EH (cell line): Measurements from ENCODE around the gene GLS.
"Not testable (repeated sequence)": the region's sequence is repeated elsewhere in the genome, so short reads cannot be mapped to it uniquely, and the experiment has no call there.

Experiments used
- DNase-seq: peaks from one replicate; pipeline ENCODE4 v3.0.0-alpha.2; 2015; ENCODE audit warnings: low read depth

GLS gene

DNA sequence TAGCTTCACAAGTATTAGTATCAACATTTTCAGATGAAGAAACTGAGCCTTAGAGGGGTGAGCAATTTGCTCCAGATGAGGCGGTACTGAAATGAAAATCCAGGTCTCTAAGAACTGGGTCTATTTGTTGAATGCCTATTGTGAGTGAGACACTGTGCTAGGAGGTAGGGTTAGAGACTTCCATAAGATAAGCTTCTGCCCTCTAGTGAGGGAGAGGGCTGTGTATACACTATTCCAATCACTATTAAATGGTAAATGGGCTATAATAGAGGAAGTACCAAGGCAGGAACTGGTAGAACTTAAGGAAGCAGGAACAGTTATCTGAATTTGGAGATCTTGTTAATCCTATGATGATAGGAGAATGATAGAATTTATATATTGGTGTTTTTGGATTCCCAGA lies 23.6 kb upstream of the GLS start:
- no peak for DNase-seq

DNA sequence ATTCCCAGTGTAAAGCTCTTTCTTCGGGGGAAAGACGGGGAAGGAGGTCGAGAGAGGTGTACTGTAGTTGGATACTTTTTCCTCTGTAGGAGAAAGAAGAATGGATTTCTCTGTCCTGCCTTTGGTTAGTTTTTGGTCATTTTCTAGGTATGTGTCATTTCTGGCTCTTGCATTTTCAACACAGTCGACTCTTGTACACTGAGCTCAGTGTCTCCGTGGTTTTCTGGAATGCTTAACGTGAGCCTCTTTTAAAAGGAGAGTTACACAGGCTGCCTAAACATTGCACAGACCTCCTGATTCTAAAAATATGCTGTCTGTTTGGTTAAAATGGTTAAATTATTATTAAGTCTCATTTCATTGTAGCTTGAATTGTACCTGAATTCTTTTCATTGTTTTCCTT lies 21.8 kb upstream of the GLS start:
- peak; percentile 91 for DNase-seq

DNA sequence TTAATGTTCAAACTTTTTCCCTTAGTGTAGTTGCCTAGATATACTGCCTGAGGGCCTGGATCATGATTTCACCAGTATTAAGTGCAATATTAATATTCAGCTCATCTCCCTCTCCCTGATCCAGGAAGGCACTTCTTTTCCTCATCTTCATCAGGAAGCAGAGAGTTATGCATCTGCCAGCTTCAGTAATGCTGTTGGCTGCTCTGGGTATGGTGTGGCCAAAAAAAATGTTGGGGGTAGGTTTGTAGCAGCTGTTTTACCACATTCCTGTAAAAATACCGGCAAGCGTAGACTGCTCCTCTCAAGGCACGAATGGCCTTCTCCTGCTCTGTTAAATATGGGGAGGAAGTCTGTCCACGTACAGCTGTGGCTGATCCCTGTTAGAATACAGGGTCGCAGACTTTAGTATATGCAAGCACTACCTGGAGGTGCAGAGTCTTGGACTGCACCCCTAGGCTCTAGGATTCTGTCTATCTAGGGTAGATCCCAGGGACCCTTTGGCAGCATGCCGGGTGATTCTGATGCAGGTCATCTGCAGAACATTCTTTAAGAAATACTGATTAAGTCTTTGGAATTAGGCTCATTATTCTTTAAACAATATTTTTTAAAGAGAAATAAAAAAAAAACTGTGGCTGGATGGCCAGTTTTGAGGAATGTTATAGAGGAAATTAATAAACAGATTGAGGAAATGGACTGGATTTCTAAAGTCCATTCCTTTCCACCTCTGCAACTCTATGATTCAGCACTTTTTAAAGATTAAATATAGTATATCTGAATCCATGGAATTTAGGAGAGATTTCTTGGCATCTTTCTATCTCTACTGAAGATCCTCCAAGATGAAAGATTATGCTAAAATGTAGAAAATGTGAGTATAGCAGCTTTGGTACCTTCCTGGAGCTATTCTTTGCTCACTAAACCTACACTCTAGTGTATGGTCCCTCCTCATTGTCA lies 21.0 kb upstream of the GLS start:
- peak; percentile 90 for DNase-seq

DNA sequence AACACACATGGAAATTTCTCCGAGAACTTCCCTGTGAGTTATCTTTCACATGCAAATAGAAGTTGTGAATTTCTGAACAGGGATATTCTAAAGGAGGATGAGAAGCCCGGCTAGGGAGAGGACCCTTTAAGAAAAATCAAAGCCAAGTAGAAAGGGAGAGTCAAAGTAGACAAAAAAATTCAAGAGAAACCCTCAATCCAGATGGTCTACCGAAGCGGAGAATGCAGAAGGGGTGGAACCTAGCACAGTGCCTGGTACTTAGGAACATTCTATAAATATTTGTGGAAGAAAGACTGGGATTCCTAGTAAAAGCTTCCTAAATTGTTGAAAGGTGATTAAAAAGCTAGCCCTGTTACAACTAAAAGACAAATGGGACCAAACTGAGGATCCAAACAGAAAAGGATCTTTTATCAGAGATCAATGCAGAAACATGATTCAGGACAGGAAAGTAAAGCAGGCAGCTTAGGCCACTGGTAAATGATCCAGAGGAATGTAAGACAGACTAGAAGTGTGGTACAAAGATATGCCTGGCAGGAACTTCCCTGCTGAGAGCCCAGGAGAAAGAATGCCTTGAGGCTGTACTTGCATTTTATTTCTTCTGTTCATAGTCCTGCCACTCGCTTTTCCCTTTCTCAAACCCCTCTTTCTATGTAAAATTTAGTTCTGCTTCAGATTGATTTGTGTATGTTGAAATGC lies 19.5 kb upstream of the GLS start:
- peak; percentile 95 for DNase-seq

- not testable (repeated sequence) for DNase-seq
Observed at GRCh38 chr2:190862128-190862527, 18.5 kb upstream of the GLS start.

DNA sequence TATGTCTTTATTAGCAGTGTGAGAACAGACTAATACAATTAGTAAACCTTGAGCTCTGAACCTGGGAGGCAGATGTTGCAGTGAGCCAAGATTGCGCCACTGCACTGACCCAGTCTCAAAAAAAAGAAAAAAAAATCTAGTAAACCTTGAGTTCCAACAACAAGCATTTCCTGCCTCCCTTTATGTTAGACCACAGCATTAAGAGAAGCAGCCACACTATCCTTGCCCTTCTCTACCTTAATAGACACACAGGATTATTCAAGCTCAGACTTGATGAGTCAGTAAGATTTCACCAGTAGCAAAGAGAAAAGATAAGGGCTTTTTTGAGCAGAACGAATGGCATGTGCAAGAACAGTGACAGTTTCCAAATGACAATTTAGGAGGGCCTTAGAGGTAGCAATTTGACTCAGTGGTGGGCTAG lies 18.0 kb upstream of the GLS start:
- DNase-seq, result peak; percentile 83

- peak; percentile 75 for DNase-seq
Observed at GRCh38 chr2:190863946-190864345, 16.7 kb upstream of the GLS start.

DNA sequence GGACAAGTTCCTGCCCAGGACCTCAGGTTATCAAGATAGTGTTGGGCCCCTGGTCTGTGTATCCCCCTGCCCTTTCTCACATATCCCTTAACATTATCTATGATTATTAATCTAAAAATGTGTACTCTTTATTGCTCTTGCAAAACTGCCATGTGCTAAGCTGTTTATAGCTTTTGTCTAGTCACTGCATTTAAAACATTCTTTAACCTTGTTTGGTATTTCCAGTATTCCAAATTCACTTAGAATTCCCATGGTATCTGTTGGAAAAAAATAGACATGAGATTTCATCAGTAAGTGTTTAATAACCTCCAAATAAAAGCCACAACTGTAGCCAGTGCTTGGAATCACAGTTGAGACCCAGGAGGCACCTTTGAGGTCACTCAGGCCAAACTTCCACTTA lies 16.2 kb upstream of the GLS start:
- DNase-seq, result peak; percentile 91

DNA sequence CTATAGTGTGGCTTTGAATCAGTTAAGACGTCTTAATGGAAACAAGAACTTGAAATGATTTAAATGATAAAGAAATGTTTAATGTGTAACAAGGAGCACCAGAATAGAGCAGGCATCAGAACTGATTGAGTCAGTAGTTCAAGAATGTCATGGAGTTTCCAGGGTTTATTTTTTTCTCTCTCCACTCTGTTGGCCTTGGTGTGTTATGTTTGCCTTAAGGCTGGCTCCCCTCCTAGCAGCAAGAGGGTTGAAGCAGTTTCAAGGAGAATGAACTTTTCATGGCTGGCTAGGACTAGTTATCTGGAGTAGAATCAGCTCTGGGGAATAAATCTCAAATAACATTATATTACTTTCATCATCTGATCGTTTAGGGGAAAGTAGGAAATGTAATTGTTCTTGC lies 13.4 kb upstream of the GLS start:
- peak; percentile 95 for DNase-seq

GRCh38 chr2:190867832-190868231 lies 12.8 kb upstream of the GLS start:
- no peak for DNase-seq

GRCh38 chr2:190869721-190870120 lies 10.9 kb upstream of the GLS start:
- no peak for DNase-seq

DNA sequence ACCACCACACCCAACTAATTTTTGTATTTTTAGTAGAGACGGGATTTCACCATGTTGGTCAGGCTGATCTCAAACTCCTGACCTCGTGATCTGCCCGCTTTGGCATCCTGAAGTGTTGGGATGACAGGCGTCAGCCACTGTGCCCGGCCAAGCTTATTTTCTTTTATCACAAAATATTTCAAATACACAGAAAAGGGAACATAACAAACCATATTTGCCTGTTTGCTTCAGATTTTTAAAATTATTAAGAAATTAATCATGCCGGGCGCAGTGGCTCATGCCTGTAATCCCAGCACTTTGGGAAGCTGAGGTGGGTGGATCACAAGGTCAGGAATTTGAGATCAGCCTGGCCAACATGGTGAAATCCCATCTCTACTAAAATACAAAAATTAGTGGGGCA lies 7.2 kb upstream of the GLS start:
- DNase-seq, result not testable (repeated sequence)

GRCh38 chr2:190875891-190876290 lies 4.7 kb upstream of the GLS start:
- DNase-seq, result no peak

DNA sequence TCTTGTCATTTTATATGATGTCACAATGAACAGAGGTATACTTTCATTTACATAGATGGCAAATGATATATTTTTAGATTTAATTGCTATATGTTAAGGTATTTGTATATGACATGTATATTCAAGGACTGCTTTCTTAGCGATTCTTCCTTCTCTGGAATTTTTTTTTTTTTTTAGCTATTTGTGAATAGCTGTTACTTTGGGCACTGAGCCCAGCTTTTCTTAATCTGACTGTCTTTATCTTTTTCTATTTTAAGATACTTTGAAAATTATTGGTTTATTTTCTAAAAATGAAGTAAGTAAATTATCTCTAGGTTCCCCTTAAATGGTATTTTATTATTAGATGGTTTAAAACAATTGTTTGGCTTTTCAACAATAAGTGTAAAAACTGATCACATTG lies 4.0 kb upstream of the GLS start:
- DNase-seq, result no peak

DNA sequence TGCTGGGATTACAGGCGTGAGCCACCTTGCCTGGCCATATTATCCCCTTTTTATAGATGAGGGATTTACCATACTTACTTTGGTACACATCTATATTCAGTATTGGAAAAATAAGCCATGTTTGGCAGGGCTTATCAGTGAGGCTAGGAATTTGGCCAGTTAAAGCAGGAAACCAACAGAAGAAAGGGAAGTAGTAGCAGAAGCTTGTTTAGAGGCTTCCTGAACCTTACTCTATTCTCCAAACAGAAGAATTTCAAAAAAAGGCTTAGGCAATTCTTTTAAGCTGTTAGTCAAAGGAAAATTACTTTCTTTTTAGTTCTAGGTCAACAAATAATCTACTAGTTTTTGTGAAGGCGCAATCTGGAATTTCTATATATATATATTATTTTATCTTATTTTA lies 3.2 kb upstream of the GLS start:
- DNase-seq, result no peak

DNA sequence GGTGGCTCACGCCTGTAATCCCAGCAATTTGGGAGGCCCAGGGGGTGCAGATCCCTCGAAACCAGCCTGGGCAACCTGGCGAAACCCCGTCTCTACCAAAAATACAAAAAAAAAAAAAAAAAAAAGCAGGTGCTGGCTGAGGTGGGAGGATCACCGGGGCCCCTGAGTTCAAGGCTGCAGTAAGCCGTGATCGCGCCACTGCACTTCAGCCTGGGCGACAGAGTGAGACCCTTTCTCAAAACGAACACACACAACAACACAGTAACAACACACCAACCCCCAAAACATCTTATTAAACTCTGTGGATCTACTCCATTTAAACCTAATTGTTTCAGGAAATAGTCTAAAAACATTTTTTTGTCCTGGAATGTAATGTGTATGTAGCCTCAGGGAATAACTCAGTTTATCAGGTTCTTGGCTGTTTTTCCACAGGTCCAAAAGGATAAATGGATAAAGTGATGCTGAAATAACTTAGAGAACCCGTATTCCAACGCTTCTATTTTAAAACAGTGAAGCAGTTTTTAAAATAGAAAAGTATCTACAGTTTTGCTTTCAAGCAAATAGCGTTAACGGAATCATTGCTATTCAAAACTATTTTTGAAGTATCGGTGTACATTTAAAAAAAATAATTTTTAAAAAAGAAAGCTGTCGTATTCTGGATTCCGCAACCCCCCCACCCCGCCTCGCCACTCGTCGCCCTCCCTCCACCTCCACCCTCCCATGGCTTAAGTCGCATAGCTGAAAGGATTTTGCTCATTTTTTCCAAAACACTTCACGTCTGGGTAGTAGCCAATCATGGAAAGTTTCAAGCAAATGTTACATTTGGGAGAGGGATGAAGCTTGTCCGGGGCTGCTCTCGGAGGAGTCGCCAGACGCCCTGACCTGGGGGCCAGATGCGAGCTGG lies 895 bp upstream of the GLS start:
- DNase-seq, result peak; percentile 64

GRCh38 chr2:190881084-190881597 lies 520 bp downstream of the GLS start:
- DNase-seq, result no peak

DNA sequence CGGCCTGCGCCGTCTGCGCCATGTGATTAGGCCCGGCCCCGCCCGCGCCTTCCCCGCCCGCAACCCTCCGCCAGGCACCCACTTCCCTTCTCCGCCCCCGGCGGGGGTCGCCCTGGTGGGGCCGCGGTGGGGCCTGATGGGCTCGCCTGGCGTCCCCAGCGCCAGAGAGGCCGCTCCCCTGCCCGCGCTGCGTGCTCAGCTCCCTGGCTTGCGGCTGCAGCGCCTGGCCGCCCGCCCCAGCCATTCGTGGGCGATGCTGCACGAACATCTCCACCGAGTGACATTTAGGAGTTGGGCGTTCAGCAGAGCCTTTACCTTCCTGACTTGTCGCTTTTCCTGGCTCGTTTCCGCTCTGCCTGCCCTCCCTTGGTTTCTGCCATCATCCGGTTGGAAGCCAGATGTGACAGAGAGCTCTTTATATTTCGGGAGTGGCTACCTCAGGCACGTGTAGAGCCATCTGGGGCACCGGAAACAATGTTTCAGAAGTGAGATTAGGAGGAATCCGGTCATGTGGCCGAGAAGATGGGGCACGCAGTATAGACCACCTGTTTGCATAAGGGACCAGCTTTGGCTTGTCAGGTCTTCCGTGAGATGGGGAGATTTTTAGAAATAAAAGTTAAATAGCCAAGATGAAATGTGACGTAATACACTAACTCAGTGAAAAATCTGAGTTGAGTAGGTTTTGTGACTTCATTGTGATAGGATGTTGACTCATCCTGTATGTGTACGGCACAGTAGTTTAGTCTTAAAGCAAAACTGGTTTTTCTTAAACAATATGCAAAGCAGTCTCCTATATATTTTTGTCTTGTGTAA lies 1.2 kb downstream of the GLS start:
- DNase-seq, result peak; percentile 73

DNA sequence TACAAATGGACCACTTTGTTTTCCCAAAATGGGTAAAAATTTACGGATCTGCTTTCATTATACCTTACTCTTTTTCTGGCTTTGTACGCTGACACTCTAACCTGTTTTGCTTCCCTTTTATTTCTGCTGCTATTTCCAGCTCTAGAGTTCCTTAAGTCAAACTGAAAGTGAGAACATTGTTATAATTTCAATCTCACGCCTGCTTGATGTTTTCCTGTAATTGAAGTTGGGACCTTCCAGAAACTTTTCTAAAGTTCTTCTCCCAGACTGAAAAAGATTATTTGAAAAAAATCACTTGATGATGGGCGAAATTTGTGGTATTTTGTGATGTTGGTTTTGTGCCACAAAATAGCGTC lies 1.8 kb downstream of the GLS start:
- no peak for DNase-seq

- DNase-seq, result peak; percentile 42
Observed at GRCh38 chr2:190882856-190883582, 2.4 kb downstream of the GLS start.

DNA sequence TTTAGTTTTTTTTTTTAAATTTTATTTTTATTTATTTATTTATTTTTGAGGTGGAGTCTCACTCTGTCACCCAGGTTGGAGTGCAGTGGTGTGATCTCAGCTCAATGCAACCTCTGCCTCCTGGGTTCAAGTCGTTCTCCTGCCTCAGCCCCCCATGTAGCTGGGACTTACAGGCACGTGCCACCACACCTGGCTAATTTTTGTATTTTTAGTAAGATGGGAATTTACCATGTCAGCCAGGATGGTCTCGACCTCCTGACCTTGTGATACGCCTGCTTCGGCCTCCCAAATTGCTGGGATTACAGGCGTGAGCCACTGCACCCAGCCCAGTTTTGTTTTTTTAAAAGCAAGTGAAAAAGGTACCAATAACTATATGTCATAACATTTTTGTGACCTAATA lies 5.2 kb downstream of the GLS start:
- not testable (repeated sequence) for DNase-seq
